ENCODE measurements around the gene RAP1GDS1.
"Not testable (repeated sequence)": the region's sequence is repeated elsewhere in the genome, so short reads cannot be mapped to it uniquely, and the experiment has no call there.

The RAP1GDS1 gene

DNA sequence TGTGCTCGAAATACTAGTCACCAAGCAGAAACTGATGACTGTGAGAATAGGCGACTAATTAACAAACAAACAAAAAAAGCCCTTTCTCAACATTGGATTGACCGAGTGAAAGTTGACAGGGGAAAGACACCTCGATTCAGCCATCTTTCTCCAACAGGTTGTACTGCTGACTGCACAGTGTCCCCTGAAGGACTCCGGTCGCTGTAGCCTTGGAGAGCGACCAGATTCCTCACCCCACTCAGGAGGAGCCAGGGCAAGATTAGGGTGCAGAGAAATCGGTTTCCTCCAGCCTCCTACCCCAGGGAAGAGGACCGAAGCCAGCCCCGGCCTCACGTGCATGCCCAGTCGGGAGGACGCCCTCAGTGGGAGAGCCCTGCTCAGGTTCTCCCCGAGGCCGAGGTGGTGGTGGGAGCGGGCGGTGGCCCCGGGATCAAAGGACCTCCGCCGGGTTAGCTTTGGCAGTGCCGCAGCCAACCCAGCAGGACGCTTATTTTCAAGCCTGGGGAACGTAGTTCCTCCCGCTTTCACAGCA lies 1.1 kb upstream of the RAP1GDS1 start:
- Histone ChIP-seq H3K4me3 (ENCODE audit: low read length) (peak overlapping the region; percentile 86), H3K27me3 (ENCODE audit: control insufficient read depth, insufficient read depth, low read length) (no peaks in the 10 kb centered on the region), H3K9me3 (ENCODE audit: control insufficient read depth, low read length) (no peaks in the 10 kb centered on the region), H3K36me3 (ENCODE audit: control insufficient read depth, insufficient read depth, low read length) (no peaks in the 10 kb centered on the region), H3K9ac (ENCODE audit: low read length) (peak overlapping the region; percentile 96), H3K4me1 (ENCODE audit: control insufficient read depth, insufficient read depth, low read length) (peaks cover 12% of the 10 kb centered on the region)

DNA sequence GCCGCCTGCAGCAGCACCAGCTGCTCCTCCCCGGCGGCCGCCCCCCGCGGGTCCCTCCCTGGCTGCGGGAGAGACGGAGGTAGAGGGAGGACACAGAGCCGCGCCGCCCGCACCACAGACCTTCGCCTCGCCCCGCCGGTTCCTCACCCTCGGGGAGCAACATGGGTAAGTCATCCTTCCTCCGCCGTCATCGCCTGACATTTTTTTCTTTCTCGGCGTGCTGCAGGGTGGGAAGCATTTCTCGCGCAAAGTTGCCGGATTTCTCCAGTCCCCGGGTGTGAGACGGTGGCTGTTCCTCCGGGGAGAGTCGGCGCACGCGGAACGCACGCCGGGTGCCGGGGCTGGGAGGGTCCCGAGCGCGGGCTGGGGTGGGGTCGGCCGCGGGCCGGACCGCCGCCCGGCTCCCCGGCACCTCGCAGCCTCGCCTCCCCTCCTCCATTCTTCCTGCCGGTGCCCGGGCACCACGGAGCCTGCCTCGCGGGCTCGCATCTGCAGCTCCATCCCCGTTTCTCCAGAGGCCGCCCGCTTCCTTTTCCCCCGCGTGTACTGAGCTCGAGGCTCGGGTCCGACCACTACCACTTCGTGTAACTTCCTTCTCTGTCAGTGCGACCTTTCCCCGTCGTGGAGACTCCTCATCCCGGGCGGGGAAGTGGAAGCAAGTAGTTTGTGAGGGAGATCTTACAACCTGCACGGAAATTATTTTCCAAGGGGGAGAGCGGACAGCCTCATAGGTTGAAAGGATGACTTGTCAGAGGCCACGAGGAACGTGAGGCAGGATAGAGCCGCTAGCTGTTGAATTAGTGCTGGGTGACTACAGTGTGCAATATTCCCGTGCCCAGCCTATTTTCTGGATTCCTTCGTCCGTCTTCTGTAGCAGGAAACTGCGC lies 464 bp downstream of the RAP1GDS1 start:
- H3K4me3 ChIP-seq (ENCODE audit: low read length) = peak overlapping the region; percentile 89
- peaks cover 12% of the 10 kb centered on the region for H3K4me1 ChIP-seq (ENCODE audit: control insufficient read depth, insufficient read depth, low read length)
- peak overlapping the region; percentile 84 for H3K9ac ChIP-seq (ENCODE audit: low read length)
- no peaks in the 10 kb centered on the region for H3K36me3 ChIP-seq (ENCODE audit: control insufficient read depth, insufficient read depth, low read length)
- H3K9me3 ChIP-seq (ENCODE audit: control insufficient read depth, low read length) = no peaks in the 10 kb centered on the region
- H3K27me3 ChIP-seq (ENCODE audit: control insufficient read depth, insufficient read depth, low read length) = no peaks in the 10 kb centered on the region

- H3K36me3 ChIP-seq (ENCODE audit: control insufficient read depth, insufficient read depth, low read length) = no peaks in the 10 kb centered on the region
- H3K9me3 ChIP-seq (ENCODE audit: control insufficient read depth, low read length) = no peaks in the 10 kb centered on the region
- peaks cover 12% of the 10 kb centered on the region for H3K4me1 ChIP-seq (ENCODE audit: control insufficient read depth, insufficient read depth, low read length)
- peak overlapping the region; percentile 89 for H3K4me3 ChIP-seq (ENCODE audit: low read length)
- peak overlapping the region; percentile 84 for H3K9ac ChIP-seq (ENCODE audit: low read length)
- H3K27me3 ChIP-seq (ENCODE audit: control insufficient read depth, insufficient read depth, low read length) = no peaks in the 10 kb centered on the region
Observed at GRCh38 chr4:98262431-98262830, 1.2 kb downstream of the RAP1GDS1 start.

DNA sequence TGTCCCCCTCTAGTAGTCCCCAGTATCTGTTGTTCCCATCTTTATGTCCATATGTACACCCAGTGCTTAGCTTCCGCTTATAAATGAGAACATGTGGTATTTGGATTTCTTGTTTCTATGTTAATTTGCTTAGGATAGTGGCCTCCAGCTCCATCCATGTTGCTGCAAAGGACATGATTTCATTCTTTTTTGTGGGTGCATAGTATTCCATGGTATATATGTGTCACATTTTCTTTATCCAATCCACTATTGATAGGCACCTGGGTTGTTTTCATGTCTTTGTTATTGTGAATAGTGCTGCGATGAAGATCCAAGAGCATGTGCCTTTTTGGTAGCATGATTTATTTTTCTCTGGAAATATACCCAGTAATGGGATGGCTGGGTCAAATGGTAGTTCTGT lies 6.3 kb downstream of the RAP1GDS1 start:
- Histone ChIP-seq H3K4me1 (ENCODE audit: control insufficient read depth, insufficient read depth, low read length) (peaks cover 6% of the 10 kb centered on the region), H3K9me3 (ENCODE audit: control insufficient read depth, low read length) (no peaks in the 10 kb centered on the region), H3K9ac (ENCODE audit: low read length) (no peak overlapping the region), H3K27me3 (ENCODE audit: control insufficient read depth, insufficient read depth, low read length) (no peaks in the 10 kb centered on the region), H3K36me3 (ENCODE audit: control insufficient read depth, insufficient read depth, low read length) (no peaks in the 10 kb centered on the region), H3K4me3 (ENCODE audit: low read length) (no peak overlapping the region)

DNA sequence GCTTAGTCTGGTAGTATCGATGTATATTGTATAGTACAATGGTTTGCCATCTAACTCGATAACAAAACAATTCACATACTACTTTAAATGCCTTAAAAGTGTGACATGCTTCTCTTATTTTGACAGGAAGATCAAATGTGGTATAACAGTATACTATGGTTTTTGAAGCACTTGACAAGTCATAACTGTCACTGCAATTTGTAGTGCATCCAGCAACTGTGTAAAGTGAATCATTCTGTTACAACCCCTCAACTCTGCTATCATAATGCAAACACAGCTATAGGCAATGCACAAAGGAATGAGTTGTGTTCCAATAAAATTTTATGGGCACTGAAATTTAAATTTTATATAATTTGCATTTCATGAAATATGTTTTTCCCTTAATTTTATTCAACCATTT lies 14.0 kb downstream of the RAP1GDS1 start:
- H3K4me1 ChIP-seq (ENCODE audit: control insufficient read depth, insufficient read depth, low read length) = no peaks in the 10 kb centered on the region
- no peaks in the 10 kb centered on the region for H3K27me3 ChIP-seq (ENCODE audit: control insufficient read depth, insufficient read depth, low read length)
- no peaks in the 10 kb centered on the region for H3K36me3 ChIP-seq (ENCODE audit: control insufficient read depth, insufficient read depth, low read length)
- no peak overlapping the region for H3K9ac ChIP-seq (ENCODE audit: low read length)
- no peak overlapping the region for H3K4me3 ChIP-seq (ENCODE audit: low read length)
- no peaks in the 10 kb centered on the region for H3K9me3 ChIP-seq (ENCODE audit: control insufficient read depth, low read length)

GRCh38 chr4:98283219-98284189 lies 22.3 kb downstream of the RAP1GDS1 start:
- Histone ChIP-seq H3K9me3 (ENCODE audit: control insufficient read depth, low read length) (no peaks in the 10 kb centered on the region), H3K27me3 (ENCODE audit: control insufficient read depth, insufficient read depth, low read length) (no peaks in the 10 kb centered on the region), H3K9ac (ENCODE audit: low read length) (no peak overlapping the region), H3K4me3 (ENCODE audit: low read length) (no peak overlapping the region), H3K36me3 (ENCODE audit: control insufficient read depth, insufficient read depth, low read length) (no peaks in the 10 kb centered on the region), H3K4me1 (ENCODE audit: control insufficient read depth, insufficient read depth, low read length) (no peaks in the 10 kb centered on the region)

- Histone ChIP-seq H3K4me3 (ENCODE audit: low read length) (no peak overlapping the region), H3K4me1 (ENCODE audit: control insufficient read depth, insufficient read depth, low read length) (no peaks in the 10 kb centered on the region), H3K27me3 (ENCODE audit: control insufficient read depth, insufficient read depth, low read length) (no peaks in the 10 kb centered on the region), H3K9me3 (ENCODE audit: control insufficient read depth, low read length) (no peaks in the 10 kb centered on the region), H3K36me3 (ENCODE audit: control insufficient read depth, insufficient read depth, low read length) (no peaks in the 10 kb centered on the region), H3K9ac (ENCODE audit: low read length) (no peak overlapping the region)
Observed at GRCh38 chr4:98284640-98285046, 23.5 kb downstream of the RAP1GDS1 start.

DNA sequence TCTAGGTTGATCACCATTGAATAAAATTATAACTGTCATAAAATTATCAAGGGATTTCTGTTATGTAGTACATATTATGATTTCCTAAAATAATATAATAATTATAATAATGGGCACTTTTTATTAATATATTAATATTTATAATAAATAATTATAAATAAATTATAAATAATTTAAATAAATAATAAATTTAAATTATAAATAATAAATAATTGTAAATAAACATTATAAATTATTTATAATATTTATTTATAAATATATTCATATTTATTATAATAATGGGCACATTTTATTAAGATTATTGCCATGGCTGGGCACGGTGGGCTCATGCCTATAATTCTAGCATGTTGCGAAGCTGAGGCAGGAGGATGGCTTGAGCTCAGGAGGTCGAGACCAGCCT lies 24.5 kb downstream of the RAP1GDS1 start:
- Histone ChIP-seq H3K4me3 (ENCODE audit: low read length) (no peak overlapping the region), H3K9ac (ENCODE audit: low read length) (no peak overlapping the region), H3K27me3 (ENCODE audit: control insufficient read depth, insufficient read depth, low read length) (no peaks in the 10 kb centered on the region), H3K9me3 (ENCODE audit: control insufficient read depth, low read length) (no peaks in the 10 kb centered on the region), H3K4me1 (ENCODE audit: control insufficient read depth, insufficient read depth, low read length) (no peaks in the 10 kb centered on the region), H3K36me3 (ENCODE audit: control insufficient read depth, insufficient read depth, low read length) (no peaks in the 10 kb centered on the region)

GRCh38 chr4:98287328-98287727 lies 26.1 kb downstream of the RAP1GDS1 start:
- Histone ChIP-seq H3K4me3 (ENCODE audit: low read length) (no peak overlapping the region), H3K9ac (ENCODE audit: low read length) (no peak overlapping the region), H3K27me3 (ENCODE audit: control insufficient read depth, insufficient read depth, low read length) (no peaks in the 10 kb centered on the region), H3K9me3 (ENCODE audit: control insufficient read depth, low read length) (no peaks in the 10 kb centered on the region), H3K36me3 (ENCODE audit: control insufficient read depth, insufficient read depth, low read length) (no peaks in the 10 kb centered on the region), H3K4me1 (ENCODE audit: control insufficient read depth, insufficient read depth, low read length) (no peaks in the 10 kb centered on the region)

GRCh38 chr4:98288671-98289070 lies 27.5 kb downstream of the RAP1GDS1 start:
- H3K4me1 ChIP-seq (ENCODE audit: control insufficient read depth, insufficient read depth, low read length); H3K27me3 ChIP-seq (ENCODE audit: control insufficient read depth, insufficient read depth, low read length); H3K36me3 ChIP-seq (ENCODE audit: control insufficient read depth, insufficient read depth, low read length); H3K9ac ChIP-seq (ENCODE audit: low read length); H3K4me3 ChIP-seq (ENCODE audit: low read length); H3K9me3 ChIP-seq (ENCODE audit: control insufficient read depth, low read length): not testable (repeated sequence)

GRCh38 chr4:98289375-98289774 lies 28.2 kb downstream of the RAP1GDS1 start:
- H3K4me1 ChIP-seq (ENCODE audit: control insufficient read depth, insufficient read depth, low read length) = no peaks in the 10 kb centered on the region
- H3K9me3 ChIP-seq (ENCODE audit: control insufficient read depth, low read length) = no peaks in the 10 kb centered on the region
- H3K36me3 ChIP-seq (ENCODE audit: control insufficient read depth, insufficient read depth, low read length) = no peaks in the 10 kb centered on the region
- H3K4me3 ChIP-seq (ENCODE audit: low read length) = no peak overlapping the region
- no peaks in the 10 kb centered on the region for H3K27me3 ChIP-seq (ENCODE audit: control insufficient read depth, insufficient read depth, low read length)
- H3K9ac ChIP-seq (ENCODE audit: low read length) = no peak overlapping the region

DNA sequence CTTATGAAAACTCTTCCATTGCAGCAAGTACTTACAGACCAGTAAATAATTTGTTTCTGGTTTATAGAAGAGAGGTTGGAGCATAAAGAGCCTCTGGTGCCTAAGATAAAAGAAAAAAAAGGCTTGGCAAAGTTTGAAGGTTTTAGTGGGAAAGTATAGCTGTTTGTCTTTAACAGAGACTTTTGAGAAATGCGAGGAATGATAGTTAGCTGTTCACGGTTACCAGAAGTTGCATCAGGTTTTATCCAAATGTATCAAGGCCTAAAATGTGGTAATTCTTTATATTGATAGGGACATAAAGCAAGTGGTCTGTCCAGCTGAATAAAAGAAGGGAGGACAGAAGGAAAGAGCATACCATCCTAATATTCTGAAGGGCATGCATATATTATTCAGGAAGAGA lies 29.3 kb downstream of the RAP1GDS1 start:
- Histone ChIP-seq H3K27me3 (ENCODE audit: control insufficient read depth, insufficient read depth, low read length) (no peaks in the 10 kb centered on the region), H3K36me3 (ENCODE audit: control insufficient read depth, insufficient read depth, low read length) (no peaks in the 10 kb centered on the region)

More for the DNA sequence above, 29.3 kb downstream of the RAP1GDS1 start:
- H3K4me1 ChIP-seq (ENCODE audit: control insufficient read depth, insufficient read depth, low read length) = no peaks in the 10 kb centered on the region
- H3K9me3 ChIP-seq (ENCODE audit: control insufficient read depth, low read length) = no peaks in the 10 kb centered on the region
- no peak overlapping the region for H3K4me3 ChIP-seq (ENCODE audit: low read length)
- no peak overlapping the region for H3K9ac ChIP-seq (ENCODE audit: low read length)
